GM19372 (cell line): ENCODE data around the gene ZNF354C.
"Not testable (repeated sequence)": the region's sequence is repeated elsewhere in the genome, so short reads cannot be mapped to it uniquely, and the experiment has no call there.

ENCODE experiments used
- ATAC-seq: cut with Tn5 transposase; IDR thresholded peaks from one replicate; pipeline ENCODE4 v1.9.1; 2021; ENCODE audit warnings: mild to moderate bottlenecking, low read depth, moderate library complexity; ENCODE audit not compliant: unreplicated experiment

The ZNF354C gene

DNA sequence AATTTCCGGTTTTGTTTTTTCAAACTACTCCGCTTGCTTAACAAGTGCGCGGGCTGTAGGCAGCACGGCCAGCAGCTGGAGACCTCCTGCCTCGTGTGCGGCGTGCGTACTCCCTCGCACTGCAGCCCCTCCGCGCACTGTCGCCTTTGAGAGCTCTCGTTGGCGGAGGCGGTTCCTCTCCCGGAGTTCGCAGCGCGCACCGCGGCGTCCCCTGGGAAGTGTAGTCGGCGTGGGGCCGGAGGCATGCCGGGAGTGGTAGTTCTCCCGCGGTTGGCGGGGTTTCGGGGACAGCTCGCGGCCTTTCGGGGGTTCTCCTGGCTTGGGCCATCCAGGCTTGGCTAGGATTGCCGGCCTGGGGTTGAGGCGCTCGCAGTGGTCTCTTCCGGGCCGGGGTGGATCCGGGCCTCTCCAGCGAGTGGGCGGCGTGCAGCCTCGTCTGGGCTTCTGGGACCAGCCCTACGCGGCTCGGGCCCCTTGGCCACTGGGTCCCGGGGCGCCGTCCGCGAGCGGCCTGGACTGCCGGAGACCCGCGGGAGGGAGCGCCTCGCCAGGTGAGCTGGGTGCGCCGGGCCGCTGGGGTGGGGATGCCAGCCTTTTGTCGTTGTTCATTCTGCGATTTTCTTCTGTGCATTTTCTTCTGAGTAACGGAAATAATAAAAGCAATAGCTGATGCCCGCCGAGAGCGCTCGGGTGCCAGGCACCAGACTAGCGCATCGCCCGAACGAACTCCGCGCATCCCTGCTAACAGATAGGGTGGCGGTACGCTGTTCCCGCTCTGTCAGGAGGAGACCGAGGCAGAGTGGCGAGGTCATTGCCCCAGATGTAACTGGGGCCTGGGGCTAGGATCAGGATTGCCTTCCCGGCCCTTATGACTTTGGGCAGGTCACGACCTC, at the start of gene ZNF354C:
Gene ZNF354C (plus strand): TSS at position 258 of the 893 bp plus-strand sequence. CDS start 1,696 bp downstream, outside the sequence.
- ATAC-seq: no peak

DNA sequence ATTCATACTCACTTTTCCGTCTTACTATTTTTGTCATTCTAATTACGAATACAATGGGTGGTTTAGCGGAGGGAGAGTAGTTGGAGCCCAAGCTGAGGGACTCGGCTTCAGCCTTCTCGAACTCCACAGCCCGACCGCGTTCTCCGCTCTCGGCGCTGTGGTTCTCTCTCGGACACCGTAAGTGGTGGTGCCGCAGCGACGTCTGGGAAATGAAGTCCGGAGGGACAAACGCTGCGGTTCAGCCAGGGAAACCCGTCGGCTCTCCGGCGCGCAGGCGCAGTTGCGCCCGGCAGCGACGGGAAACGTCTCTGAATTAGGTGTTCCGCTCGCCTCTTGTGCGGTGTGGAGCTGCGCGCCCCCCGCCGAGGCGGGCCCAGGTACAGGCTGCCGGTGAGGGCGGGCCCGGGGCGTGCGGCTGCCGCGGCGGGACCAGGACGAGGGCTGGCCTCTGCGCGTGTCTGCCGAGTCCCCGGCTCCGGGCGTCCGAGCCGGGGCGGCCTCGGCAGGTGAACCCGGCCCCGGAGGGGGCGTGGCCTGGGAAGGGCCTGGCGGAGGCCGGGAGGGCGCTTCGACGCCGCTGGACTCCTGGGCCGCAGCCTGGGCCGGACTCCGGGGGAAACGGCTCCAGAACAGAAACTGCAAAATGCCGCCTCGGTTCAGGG, 36.5 kb upstream of the ZNF354C start, which contains the start of gene ZNF879:
Gene ZNF879 (plus strand): TSS at position 277 of the 662 bp plus-strand sequence. CDS start 1,201 bp downstream, outside the sequence.
- ATAC-seq: no peak

GRCh38 chr5:179033004-179033580, 27.1 kb upstream of the ZNF354C start:
- no peak for ATAC-seq

DNA sequence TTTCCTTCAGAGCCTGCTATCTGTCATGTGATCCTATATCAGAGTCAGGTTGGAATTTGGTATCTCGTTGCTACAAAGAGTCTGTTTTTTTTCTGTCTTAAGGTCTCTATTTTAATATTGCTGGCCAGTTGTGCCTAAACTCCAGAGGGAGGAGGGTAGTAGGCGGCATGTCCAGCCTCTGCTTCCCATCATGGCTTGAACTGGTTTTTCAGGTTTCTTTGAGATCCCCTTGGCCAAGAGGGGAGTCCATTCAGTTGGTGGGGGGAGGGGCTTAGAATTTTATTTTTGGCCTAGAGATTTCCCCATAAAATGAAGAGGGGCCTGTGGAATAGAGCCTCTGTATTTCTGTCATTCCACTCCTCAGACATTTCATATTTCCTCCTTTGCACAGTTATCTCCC, 15.4 kb upstream of the ZNF354C start:
- no peak for ATAC-seq

- no peak for ATAC-seq
Measured at GRCh38 chr5:179051784-179052183, 8.4 kb upstream of the ZNF354C start.

GRCh38 chr5:179054036-179054785, 6.0 kb upstream of the ZNF354C start:
- ATAC-seq: no peak

GRCh38 chr5:179054876-179055275, 5.3 kb upstream of the ZNF354C start:
- no peak for ATAC-seq

DNA sequence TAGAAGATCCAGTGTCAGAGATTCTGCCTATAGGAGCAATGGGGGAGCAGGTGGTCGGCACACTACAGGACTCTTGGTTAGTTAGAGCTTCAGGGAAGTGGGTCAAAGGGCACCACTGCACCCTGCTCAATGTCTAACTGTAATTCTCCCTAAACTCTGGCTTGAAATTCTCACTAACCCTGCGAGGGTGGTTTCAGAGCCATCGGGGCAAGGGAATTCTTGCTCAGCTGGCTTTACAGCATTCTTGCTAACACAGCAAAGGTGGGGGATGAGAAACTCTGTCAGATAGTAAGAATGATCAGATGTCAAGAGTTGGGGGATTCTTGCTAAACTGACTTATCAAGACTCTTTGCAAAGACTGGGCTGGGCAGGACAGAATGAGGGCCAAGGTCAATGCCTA, 4.7 kb upstream of the ZNF354C start:
- ATAC-seq: no peak

DNA sequence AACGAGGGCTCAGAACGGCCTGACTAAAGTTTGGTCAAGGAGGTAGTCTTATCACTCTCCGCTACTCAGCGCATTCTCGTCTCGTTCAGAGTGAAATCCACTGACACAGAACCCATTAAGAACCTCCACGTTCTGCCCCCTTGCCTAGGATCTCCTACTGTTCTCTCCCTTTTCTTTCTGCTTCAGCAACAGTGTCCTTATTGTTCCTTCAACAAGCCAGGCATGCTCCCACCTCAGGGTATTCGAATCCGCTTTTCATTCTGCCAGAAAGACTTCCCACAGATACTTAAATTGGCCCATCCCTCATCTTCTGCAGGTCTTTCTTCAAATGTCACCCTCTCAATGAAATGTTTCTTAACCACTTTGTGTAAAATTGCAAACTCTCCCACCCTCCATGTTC, 4.3 kb upstream of the ZNF354C start:
- no peak for ATAC-seq

GRCh38 chr5:179061025-179061424, 852 bp downstream of the ZNF354C start:
- ATAC-seq: no peak

DNA sequence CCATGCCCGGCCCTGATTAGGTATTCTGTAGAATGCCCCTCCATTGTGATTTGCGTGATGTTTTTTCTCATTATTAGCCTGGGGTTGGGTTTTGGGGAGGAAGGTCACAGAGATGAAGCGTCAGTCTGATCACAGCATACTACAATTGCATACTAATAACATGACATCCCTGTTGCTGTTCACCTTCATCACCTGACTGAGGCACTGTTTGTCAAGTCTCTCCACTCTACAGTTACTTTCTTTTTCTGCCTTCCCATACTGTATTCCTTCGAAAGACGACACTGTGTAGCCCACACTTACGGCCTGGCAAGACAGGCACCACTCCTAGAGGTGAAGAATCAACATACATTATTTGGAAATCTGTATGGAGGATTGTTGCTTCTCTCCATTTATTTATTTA, 5.5 kb downstream of the ZNF354C start:
- ATAC-seq: no peak

GRCh38 chr5:179079165-179079987, 19.2 kb downstream of the ZNF354C start:
- ATAC-seq: no peak

GRCh38 chr5:179080724-179081123, 20.6 kb downstream of the ZNF354C start:
- no peak for ATAC-seq

- ATAC-seq: no peak
Measured at GRCh38 chr5:179089502-179089901, 29.3 kb downstream of the ZNF354C start.

DNA sequence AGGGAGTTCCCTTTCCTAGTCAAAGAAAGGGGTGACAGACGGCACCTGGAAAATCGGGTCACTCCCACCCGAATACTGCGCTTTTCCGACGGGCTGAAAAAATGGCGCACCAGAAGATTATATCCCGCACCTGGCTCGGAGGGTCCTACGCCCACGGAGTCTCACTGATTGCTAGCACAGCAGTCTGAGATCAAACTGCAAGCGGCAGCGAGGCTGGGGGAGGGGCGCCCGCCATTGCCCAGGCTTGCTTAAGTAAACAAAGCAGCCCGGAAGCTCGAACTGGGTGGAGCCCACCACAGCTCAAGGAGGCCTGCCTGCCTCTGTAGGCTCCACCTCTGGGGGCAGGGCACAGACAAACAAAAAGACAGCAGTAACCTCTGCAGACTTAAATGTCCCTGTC, 41.1 kb downstream of the ZNF354C start:
- ATAC-seq: not testable (repeated sequence)

- no peak for ATAC-seq
Measured at GRCh38 chr5:179110528-179110927, 50.4 kb downstream of the ZNF354C start.

DNA sequence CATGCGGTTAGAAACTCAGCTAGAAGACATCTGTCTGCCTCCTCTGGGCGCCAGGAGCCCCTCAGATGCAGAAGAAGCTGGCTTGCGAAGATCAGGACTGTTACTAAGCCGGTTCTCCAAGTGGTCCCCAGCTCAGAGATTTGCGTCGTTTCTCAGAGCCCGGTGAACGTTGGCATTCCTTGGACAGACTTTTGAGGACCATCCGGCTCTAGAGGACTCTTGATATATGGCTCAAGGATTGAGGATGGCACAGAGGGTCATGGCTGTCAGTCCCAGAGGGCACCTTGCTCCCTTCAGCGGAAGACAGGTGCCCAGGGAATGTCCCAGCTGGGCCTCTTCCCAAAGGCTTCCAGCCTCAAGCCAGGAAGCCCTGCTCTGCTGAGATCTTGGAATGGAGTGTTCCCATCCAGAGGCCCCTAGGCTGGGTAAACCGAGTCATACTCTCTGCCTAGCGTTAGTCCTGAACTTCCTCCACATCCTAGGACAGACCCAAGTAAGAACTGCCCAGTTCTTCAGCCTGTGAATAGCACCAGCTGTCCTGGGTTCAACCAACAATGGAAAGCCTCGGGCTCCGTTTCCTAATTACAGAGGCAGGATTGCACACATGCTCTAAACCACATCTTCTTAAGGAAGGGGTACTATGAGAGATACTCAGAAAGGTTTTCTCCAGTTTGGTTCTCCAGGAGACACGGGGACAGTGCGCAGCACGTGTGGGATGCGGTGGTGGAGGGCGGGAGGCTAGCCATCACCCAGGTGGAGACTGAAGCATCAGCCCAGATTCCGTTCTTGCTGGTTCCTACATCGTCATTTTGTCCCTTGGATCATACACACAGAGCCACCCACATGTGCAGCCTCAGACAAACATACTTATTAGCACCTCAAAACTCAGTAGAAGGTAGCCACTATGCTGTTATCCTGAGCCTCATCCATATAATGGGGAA, 51.4 kb downstream of the ZNF354C start:
- no peak for ATAC-seq

DNA sequence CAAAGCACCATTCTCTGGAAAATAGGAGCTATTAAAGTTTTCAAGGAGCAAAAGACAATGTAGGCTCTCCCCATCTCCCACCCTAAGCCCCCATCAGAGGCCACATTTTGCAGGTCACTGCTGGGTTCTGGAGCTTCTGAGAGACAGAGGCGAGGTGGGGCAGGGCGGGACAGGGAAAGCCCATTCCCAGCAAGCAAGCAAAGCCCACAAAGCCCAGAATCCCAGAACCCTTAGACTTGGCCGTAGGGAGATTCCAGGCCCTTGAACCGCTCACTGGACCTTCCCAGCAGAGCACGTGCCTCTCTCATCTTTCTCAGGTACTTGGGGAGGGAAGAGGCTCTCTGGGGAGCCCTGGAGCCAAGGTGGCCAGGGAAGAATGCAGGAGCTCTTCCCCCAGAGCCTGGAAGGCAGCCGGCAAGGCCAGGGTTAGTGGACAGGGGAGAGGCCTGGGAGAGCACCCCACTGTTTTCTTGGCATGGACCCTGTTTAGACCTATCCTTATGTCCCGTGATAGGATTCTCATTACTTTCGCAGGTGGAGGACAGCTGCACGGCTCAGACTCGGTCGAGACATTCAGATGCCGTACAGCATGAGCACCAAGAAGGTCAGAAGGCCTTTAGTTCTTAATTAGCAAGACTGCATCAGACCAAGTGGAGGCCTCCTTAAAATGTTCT, 52.4 kb downstream of the ZNF354C start:
- no peak for ATAC-seq
